Sigmoid colon (tissue), 4 donors: ENCODE measurements around the gene ARHGEF38.

Source experiments
- CTCF ChIP-seq, 4 experiments: fragments of 450-650 bp in 3 of 4; fragments of 200-600 bp in 1 of 4; IDR thresholded peaks; one replicate each; pipeline ENCODE4 v1.5.1; 2016 to 2019; ENCODE audit warnings: antibody characterized with exemption in 4 of 4, mild to moderate bottlenecking in 3 of 4, moderate library complexity in 2 of 4
- POLR2A ChIP-seq, 2 donors: fragments of 450-650 bp; IDR thresholded peaks; one replicate each; pipeline ENCODE4 v1.6.1; 2016; ENCODE audit warnings: antibody characterized with exemption in 2 of 2, mild to moderate bottlenecking in 2 of 2, moderate library complexity in 2 of 2
- POLR2AphosphoS5 ChIP-seq, 4 donors: sonication (generic); formaldehyde crosslinking; IDR thresholded peaks; one replicate each; pipeline ENCODE4 v1.6.1; 2017; ENCODE audit warnings: antibody characterized with exemption in 4 of 4

- TF ChIP-seq POLR2A (IDR thresholded peaks at IDR 0.05) = no peak
- TF ChIP-seq CTCF (IDR thresholded peaks at IDR 0.05) = no peak
- TF ChIP-seq POLR2AphosphoS5 (IDR thresholded peaks at IDR 0.05) = no peak
Measured at GRCh38 chr4:105543346-105543745, 9.1 kb upstream of the ARHGEF38 start.
